KG1 (cell line): ENCODE measurements around the gene INAVA.

Experiments used
- DNase-seq: peaks from one replicate; lab custom pipeline; 2025; lab: John Stamatoyannopoulos, UW

The INAVA gene

DNA sequence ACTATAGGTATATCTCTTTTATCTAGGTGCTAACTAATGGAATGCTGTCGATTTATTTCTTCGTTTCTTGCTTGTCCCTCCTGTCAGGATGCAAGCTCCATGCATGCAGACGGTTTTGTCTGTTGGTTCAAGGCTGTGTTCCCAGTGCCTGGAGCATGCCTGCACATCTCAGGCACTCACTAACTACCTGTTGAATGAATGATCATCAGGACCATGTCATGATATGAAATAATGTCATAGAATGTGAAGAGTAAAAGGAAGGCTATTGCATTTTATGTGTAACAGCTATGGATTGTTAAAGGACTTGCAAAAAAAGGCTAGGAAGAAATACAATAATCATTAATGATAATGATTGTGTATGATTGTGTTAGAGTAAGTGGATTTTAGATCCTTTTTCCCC lies 17.7 kb upstream of the INAVA start:
- no peak for DNase-seq

- no peak for DNase-seq
Observed at GRCh38 chr1:200877839-200878551, 16.7 kb upstream of the INAVA start.

- peak; percentile 18 for DNase-seq
Observed at GRCh38 chr1:200880212-200880611, 14.5 kb upstream of the INAVA start.

GRCh38 chr1:200883118-200883517 lies 11.6 kb upstream of the INAVA start:
- no peak for DNase-seq

GRCh38 chr1:200885623-200886402 lies 8.9 kb upstream of the INAVA start:
- DNase-seq: no peak

DNA sequence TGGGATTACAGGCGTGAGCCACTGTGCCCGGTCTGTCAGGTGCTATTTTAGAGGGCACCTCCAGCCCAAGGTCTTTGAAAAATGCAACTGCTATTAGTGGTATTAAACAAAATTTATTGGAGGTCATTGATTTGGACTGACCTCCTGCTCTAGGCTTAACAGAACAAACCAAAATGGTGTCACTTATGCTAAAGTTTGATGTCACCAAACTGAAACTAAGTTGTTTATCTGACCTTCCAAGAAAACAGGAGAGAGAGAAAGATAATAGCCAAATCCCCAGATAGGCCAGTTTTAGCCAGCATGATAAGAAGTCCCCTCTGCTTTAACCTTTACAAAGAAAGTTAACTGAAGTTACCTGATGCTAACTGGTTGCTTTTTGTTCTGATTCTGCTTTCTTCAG lies 8.1 kb upstream of the INAVA start:
- no peak for DNase-seq

GRCh38 chr1:200887036-200887435 lies 7.7 kb upstream of the INAVA start:
- no peak for DNase-seq

GRCh38 chr1:200887772-200888348 lies 6.8 kb upstream of the INAVA start:
- DNase-seq: no peak

DNA sequence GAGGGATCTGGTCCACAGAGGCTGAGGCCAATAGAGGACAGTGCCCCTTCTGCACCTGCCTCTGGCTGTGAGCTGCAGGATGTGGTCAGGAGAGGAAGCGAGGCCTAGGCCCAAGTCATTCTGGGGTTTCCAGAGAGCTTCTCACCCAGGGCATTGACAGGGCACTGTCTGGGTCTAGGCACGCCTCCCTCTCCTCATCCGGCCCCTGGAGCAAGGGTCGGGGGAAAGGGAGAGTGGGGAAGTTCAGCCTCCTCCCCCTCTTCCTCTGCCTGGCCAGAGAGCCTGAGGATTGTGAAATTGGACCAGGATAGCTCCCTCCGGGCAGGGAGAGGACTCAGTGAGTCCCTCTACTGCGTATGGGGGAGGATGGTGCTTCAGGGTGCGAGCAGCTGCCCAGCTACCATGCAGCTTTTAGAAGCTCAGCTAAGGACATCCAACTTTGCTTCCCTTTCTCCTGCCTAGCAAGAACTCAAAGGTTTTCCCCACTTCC lies 6.3 kb upstream of the INAVA start:
- peak; percentile 83 for DNase-seq

DNA sequence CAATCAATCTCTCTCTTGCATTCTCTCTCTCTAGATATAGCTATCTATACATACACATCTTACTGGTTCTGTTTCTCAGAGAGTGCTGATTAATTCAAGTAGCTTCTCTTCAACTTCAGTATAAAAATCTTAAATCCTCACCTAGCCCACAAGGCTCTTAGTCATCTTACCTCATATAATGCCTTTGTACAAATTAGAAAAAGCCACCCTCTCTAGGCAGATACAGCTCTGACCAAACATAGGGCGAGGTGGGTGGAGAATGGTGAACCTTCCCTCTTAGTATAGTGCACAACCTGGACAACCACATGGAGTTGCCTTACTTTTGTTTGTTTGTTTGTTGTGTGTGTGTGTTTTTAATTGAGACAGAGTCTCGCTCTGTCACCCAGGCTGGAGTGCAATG lies 5.1 kb upstream of the INAVA start:
- DNase-seq: no peak

DNA sequence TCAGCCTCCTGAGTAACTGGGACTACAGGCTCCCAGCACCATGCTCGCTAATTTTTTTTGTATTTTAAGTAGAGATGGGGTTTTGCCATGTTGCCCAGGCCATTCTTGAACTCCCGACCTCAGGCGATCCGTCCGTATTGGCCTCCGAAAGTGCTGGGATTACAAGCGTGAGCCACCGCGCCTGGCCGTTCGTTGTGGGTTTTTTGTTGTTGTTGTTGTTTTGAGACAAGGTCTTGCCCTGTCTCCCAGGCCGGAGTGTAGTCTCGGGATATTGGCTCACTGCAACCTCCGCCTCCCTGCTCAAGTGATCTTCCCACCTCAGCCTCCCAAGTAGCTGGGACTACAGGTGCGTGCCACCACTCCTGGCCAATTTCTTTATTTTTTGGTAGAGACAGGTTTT lies 4.7 kb upstream of the INAVA start:
- no peak for DNase-seq

GRCh38 chr1:200890818-200891773 lies 3.6 kb upstream of the INAVA start:
- no peak for DNase-seq

GRCh38 chr1:200891774-200892157 lies 2.9 kb upstream of the INAVA start:
- no peak for DNase-seq

DNA sequence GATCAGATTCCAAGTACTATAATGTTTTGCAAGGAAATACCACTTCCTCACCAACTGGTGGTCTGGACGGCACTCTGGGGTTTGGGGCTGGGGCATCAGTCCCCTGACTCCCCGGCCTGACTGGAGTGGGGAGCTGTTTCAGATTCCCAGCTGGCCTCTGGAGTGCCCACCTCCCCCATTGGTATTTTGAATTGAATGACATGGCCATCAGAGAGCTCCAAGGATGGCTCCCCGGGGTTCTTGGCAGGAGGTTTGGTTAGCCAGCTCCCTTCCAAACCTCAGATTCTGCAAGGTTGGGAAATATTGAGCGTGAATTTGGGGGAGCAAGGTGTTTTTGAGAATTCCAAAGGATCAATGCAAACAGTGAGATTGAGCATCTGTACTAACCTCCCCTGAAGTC lies 2.2 kb upstream of the INAVA start:
- DNase-seq: no peak

- DNase-seq: no peak
Observed at GRCh38 chr1:200892958-200893357, 1.7 kb upstream of the INAVA start.

DNA sequence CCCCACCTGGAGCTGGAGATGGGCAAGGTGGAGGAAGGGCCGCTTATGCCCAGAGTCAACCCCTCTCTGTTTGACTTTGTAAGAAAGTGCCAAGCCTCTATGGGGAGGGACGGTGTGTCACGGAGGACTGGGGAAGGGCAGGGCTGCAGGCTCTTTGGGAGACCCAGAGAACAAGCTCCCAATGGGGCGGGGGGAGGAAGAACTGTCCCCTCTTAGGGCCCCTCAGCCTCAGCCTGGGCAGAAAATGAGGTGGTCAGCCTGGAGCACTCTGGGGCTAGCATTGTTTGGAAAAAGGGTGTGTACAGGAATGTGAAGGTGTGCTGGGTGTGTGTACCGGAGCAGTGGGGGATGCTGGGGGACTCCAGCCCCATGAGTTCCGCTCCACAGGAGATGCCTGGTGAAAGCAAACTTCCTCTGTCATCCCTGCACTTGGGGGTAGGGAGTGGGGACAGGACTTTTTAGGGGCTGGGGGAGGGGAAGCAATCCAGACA lies 1.2 kb upstream of the INAVA start:
- no peak for DNase-seq

GRCh38 chr1:200895443-200895789 lies 716 bp downstream of the INAVA start:
- DNase-seq: no peak

DNA sequence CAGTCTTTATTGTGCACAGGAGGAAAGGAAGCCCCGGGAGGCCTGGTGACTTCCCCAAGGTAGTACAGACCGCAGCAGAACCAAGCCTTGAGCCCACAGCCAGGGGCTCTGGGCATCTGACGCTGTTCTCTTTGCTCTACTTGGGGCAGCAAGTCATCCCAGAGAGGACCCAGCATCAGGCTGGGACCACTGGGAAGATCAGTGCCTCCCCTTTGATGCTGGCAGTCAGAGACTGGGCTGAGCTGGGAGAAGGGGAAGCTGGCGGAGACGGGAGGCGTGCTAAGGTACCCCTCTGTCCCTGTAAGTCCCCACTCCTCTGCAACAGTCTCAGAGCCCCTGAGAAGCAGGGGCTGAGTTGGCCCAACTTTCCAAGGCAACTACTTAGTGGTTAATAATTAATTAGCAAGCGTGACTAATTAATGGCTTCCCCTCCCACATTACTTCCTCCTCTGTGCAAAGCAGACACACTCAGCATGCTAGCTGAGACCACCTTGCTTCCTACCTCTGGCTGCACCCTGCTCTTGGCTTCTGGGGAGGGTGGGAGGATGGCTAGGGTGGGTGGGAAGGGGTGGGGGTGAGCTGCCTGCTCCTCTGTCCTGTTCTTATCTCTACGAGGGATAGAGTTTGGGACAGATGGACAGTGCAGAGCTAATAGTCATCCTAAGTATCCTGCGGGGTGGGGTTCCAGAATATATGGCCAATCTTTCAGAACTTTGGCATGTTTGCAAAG lies 1.3 kb downstream of the INAVA start:
- no peak for DNase-seq

GRCh38 chr1:200896531-200897196 lies 2.0 kb downstream of the INAVA start:
- DNase-seq: no peak

GRCh38 chr1:200897259-200897658 lies 2.6 kb downstream of the INAVA start:
- DNase-seq: no peak

- no peak for DNase-seq
Observed at GRCh38 chr1:200899015-200899386, 4.3 kb downstream of the INAVA start.
